K562 (cell line): ENCODE measurements around the gene CT45A5. TPM values are rescaled to one million over a fixed set of nuclear protein-coding genes. Genes with fewer than 3 reads are reported as not detected.
"Not testable (repeated sequence)": the region's sequence is repeated elsewhere in the genome, so short reads cannot be mapped to it uniquely, and the experiment has no call there.

Source experiments
- ATAC-seq: fragments of 200-7000 bp; cut with Tn5 transposase; 3 replicates; pipeline ENCODE4 v1.9.1; 2020; ENCODE audit warnings: moderate library complexity
- BruUV-seq: library from RNA; stranded (reverse); fragments of 400-500 nt; replicated peaks from 2 replicates; lab custom pipeline; 2021; lab: Mats Ljungman, UMichigan
- CTCF ChIA-PET: fragments of 300-600 bp; formaldehyde crosslinking; extraction: SDS; loops from one replicate; lab custom pipeline; 2021; ENCODE audit warnings: low intra/inter-chr PET ratio; lab: Yijun Ruan, JAX
- POLR2A ChIA-PET: fragments of 300-600, 350-650 bp; sonication (Branson Sonifier 250); formaldehyde crosslinking; extraction: SDS; loops from one replicate; lab custom pipeline; 2021; ENCODE audit warnings: antibody characterized with exemption, inconsistent platforms; lab: Yijun Ruan, JAX
- DNase-seq, 4 experiments: peaks; one replicate each; pipeline versions ENCODE4 v3.0.0 to v3.0.0-alpha.2; 2011 to 2018; ENCODE audit warnings: low spot score in 3 of 4, mixed read lengths in 3 of 4; ENCODE audit errors: extremely low read depth in 1 of 4
- FAIRE-seq: peaks from 2 replicates; lab custom pipeline; 2011; peaks lifted over from hg19 to GRCh38; lab: Jason Lieb, UNC
- H2AFZ ChIP-seq: 2 replicates; pipeline ENCODE4 v1.6.0; 2011; ENCODE audit warnings: low read depth, low read length, control low read depth, inconsistent platforms
- H3K27ac ChIP-seq: fragments of 200-600 bp; 3 replicates; pipeline ENCODE4 v1.8.0; 2011; ENCODE audit warnings: low read depth, mild to moderate bottlenecking, control low read depth, inconsistent platforms, low read length, moderate library complexity, mixed read lengths; ENCODE audit errors: extremely low read depth
- H3K27me3 ChIP-seq, 2 experiments: fragments of 300-600 bp in 1 of 2; 2 replicates in 1 of 2; 3 replicates in 1 of 2; pipeline versions ENCODE4 v1.6.0 to v1.8.0; 2011; ENCODE audit warnings: inconsistent platforms in 2 of 2, low read length in 2 of 2, mild to moderate bottlenecking in 1 of 2, mixed read lengths in 1 of 2, moderate library complexity in 1 of 2; ENCODE audit not compliant: control insufficient read depth in 2 of 2, insufficient read depth in 2 of 2
- H3K36me3 ChIP-seq: fragments of 300-600 bp; 3 replicates; pipeline ENCODE4 v1.8.0; 2011; ENCODE audit warnings: mild to moderate bottlenecking, low read length, inconsistent platforms; ENCODE audit not compliant: control insufficient read depth, insufficient read depth
- H3K4me1 ChIP-seq, 2 experiments: fragments of 200-600 bp in 1 of 2; replicated peaks in 1 of 2; 2 replicates in 1 of 2; 3 replicates in 1 of 2; pipeline versions ENCODE4 v1.5.1 to v1.8.0; 2011; ENCODE audit warnings: inconsistent platforms in 2 of 2, low read length in 2 of 2, mild to moderate bottlenecking in 1 of 2, mixed read lengths in 1 of 2, moderate library complexity in 1 of 2; ENCODE audit not compliant: control insufficient read depth in 2 of 2, insufficient read depth in 2 of 2
- H3K4me2 ChIP-seq: 2 replicates; pipeline ENCODE4 v1.6.1; 2011; ENCODE audit warnings: low read length, control low read depth, inconsistent platforms, mixed read lengths; ENCODE audit not compliant: insufficient read depth
- H3K4me3 ChIP-seq: fragments of 200-600 bp; sonication (generic), shearing (Covaris generic); 2 replicates; pipeline ENCODE4 v1.5.1; 2016; ENCODE audit warnings: control low read depth, inconsistent platforms
- H3K79me2 ChIP-seq: fragments of 200-600 bp; 3 replicates; pipeline ENCODE4 v1.8.0; 2011; ENCODE audit warnings: low read length, inconsistent platforms; ENCODE audit not compliant: control insufficient read depth, insufficient read depth
- H3K9ac ChIP-seq, 2 experiments: 2 replicates each; pipeline versions ENCODE4 v1.6.0 to v1.6.1; 2011; ENCODE audit warnings: low read depth in 2 of 2, low read length in 2 of 2, control low read depth in 1 of 2, inconsistent platforms in 1 of 2, mild to moderate bottlenecking in 1 of 2, mixed read lengths in 1 of 2; ENCODE audit not compliant: insufficient read depth in 1 of 2
- H3K9me1 ChIP-seq: one replicate; pipeline ENCODE4 v1.6.0; 2011; ENCODE audit warnings: inconsistent platforms, mild to moderate bottlenecking, low read length, moderate library complexity; ENCODE audit not compliant: control insufficient read depth, insufficient read depth
- H3K9me3 ChIP-seq: replicated peaks from 2 replicates; pipeline ENCODE4 v1.5.1; 2011; ENCODE audit warnings: low read depth, low read length, inconsistent platforms; ENCODE audit not compliant: control insufficient read depth, insufficient read depth
- H4K20me1 ChIP-seq: replicated peaks from 2 replicates; pipeline ENCODE4 v1.6.1; 2011; ENCODE audit warnings: low read length, inconsistent platforms, mixed read lengths; ENCODE audit not compliant: control insufficient read depth, insufficient read depth
- CBFA2T2 ChIP-seq: fragments of 450-650 bp; conservative IDR thresholded peaks from 2 replicates; pipeline ENCODE4 v1.6.1; 2017; ENCODE audit warnings: mild to moderate bottlenecking
- WGBS: fragments of 100-300 bp; shearing (Covaris generic); methylation state at CpG from one replicate; pipeline ENCODE4 v1.1.6; 2016; ENCODE audit warnings: low coverage, mixed read lengths; ENCODE audit not compliant: insufficient coverage; ENCODE audit errors: missing lambda C conversion rate; 5-methylcytosine and 5-hydroxymethylcytosine counted together
- in situ Hi-C: fragments of 300-500 bp; cut with MboI; formaldehyde crosslinking; loops from 4 replicates; pipeline ENCODE4 v1.15.0; 2018; ENCODE audit warnings: inconsistent platforms, mixed read lengths
- intact Hi-C: fragments of 100-400 bp; cut with micrococcal nuclease; formaldehyde crosslinking; loops from 2 replicates; pipeline ENCODE4 v1.14.2; 2022
- polyA plus RNA-seq, 8 experiments: library from polyadenylated mRNA; depleted of rRNA in 4 of 8; stranded (reverse) in 5 of 8; unstranded in 3 of 8; fragments of >200 nt; fragmentation: Nextera tagmentation in 2 of 8; fragmentation: Illumina TruSeq in 1 of 8; extraction: Ambion mirVana in 2 of 8; extraction: Trizol in 1 of 8; gene quantifications; 2 replicates each; pipeline versions ENCODE4 v1.2.1 to v1.2.3, GENCODE V29; 2011 to 2014; ENCODE audit warnings: inconsistent platforms in 1 of 8, missing spikeins in 1 of 8
- total RNA-seq, 7 experiments: library from RNA; depleted of rRNA in 6 of 7; stranded (reverse); fragments of >200 nt in 6 of 7; fragmentation: Illumina TruSeq in 2 of 7; extraction: Trizol in 2 of 7; gene quantifications; 2 replicates each; pipeline versions ENCODE4 v1.2.1 to v1.2.3, GENCODE V29; 2011 to 2021; ENCODE audit warnings: low replicate concordance in 1 of 7

The CT45A5 gene
- total and polyA plus RNA-seq, 9 of the 15 experiments (the other 6 are each of a cell fraction or from before 2014, with no cell fraction given): 3.9 to 9.4 (median 5.2) TPM

DNA sequence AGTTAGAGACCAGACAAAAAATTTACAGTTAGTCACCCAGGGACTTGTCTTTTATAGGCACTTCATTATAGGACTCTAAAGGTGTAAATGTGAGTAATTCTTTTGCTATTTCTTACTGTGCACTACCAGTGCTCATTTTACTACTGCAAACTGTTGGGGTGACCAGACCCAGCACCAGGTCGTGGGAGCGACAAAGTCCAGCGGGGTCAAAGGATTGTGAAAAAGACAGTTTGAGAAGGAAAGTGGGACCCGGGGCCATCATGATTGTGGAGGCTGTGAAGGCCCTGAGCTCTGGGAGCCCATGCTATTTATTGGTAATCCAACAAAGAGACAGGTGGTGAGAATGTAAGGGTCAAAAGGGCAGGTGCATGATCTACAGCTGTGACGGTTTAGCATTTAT lies 50.6 kb downstream of the CT45A5 start:
- POLR2A ChIA-PET, H3K4me1 ChIP-seq, H3K9me3 ChIP-seq, FAIRE-seq, H3K4me3 ChIP-seq, CTCF ChIA-PET, intact Hi-C loops, BruUV-seq, H2AFZ ChIP-seq, H3K27ac ChIP-seq, H3K27me3 ChIP-seq, H3K36me3 ChIP-seq, H3K9ac ChIP-seq, DNase-seq, H3K79me2 ChIP-seq, H3K9me1 ChIP-seq, H4K20me1 ChIP-seq, H3K4me2 ChIP-seq, ATAC-seq: not testable (repeated sequence)
- 0 out of 2 replicates have a peak, but pooled peaks have one; percentile 11 for TF ChIP-seq CBFA2T2
- 19% methylated on average over 4 of the region's 5 CpGs for WGBS
- in situ Hi-C loops: loop anchor here (25.0 kb wide), 1 partner anchor 203 kb away; no protein-coding TSS in a partner anchor

Other genes starting within 250 kb of the CT45A5 start
Only the 7 nearest of the 11 such genes appear.
- 2.5 TPM in 2 replicates for gene CT45A1, start 71.9 kb downstream of the CT45A5 start, total RNA-seq (2014; rRNA removed)
- 4.1 and 5.3 TPM in 2 replicates for gene CT45A1, start 71.9 kb downstream of the CT45A5 start, total RNA-seq (2014; rRNA removed; fragmentation: Illumina TruSeq; extraction: Trizol)
- gene CT45A1, start 71.9 kb downstream of the CT45A5 start, total RNA-seq (2015; rRNA removed; fragmentation: Illumina TruSeq; extraction: Trizol): 4.4 and 5.7 TPM in 2 replicates
- gene CT45A1, start 71.9 kb downstream of the CT45A5 start, total RNA-seq (2021): 2.7 and 3.1 TPM in 2 replicates
- 1.9 and 2.8 TPM in 2 replicates for gene CT45A1, start 71.9 kb downstream of the CT45A5 start, polyA plus RNA-seq (2011; rRNA removed)
- gene CT45A1, start 71.9 kb downstream of the CT45A5 start, polyA plus RNA-seq (2014; fragmentation: Illumina TruSeq; extraction: Trizol): 1.1 and 1.5 TPM in 2 replicates
- gene CT45A1, start 71.9 kb downstream of the CT45A5 start, polyA plus RNA-seq (2014; fragmentation: Nextera tagmentation; extraction: Ambion mirVana): 1 to 10 TPM; 1.2 to 1.3 TPM
- gene CT45A1, start 71.9 kb downstream of the CT45A5 start, polyA plus RNA-seq (2014; rRNA removed): 0.66 and 1.9 TPM in 2 replicates
- 0.69 and 3.2 TPM in 2 replicates for gene CT45A3, start 17.3 kb downstream of the CT45A5 start, total RNA-seq (2014; rRNA removed)
- gene CT45A3, start 17.3 kb downstream of the CT45A5 start, total RNA-seq (2014; rRNA removed; fragmentation: Illumina TruSeq; extraction: Trizol): 1.9 and 2.1 TPM in 2 replicates
- gene CT45A3, start 17.3 kb downstream of the CT45A5 start, total RNA-seq (2015; rRNA removed; fragmentation: Illumina TruSeq; extraction: Trizol): 1.4 and 2.3 TPM in 2 replicates
- gene CT45A3, start 17.3 kb downstream of the CT45A5 start, total RNA-seq (2021): 1.2 TPM in 1 of 2 replicates, not detected in the other
- gene CT45A3, start 17.3 kb downstream of the CT45A5 start, polyA plus RNA-seq (2011; rRNA removed): 0.15 TPM in 1 of 2 replicates, not detected in the other
- 0.24 TPM in 1 of 2 replicates, not detected in the other for gene CT45A3, start 17.3 kb downstream of the CT45A5 start, polyA plus RNA-seq (2014; fragmentation: Illumina TruSeq; extraction: Trizol)
- under 1 TPM; 0.13 to 0.14 TPM for gene CT45A3, start 17.3 kb downstream of the CT45A5 start, polyA plus RNA-seq (2014; fragmentation: Nextera tagmentation; extraction: Ambion mirVana)
- gene CT45A3, start 17.3 kb downstream of the CT45A5 start, polyA plus RNA-seq (2014; rRNA removed): 0.46 TPM in 1 of 2 replicates, not detected in the other
- not detected in 2 replicates for gene CT45A6, start 17.3 kb upstream of the CT45A5 start, total RNA-seq (2014; rRNA removed)
- not detected in 2 replicates for gene CT45A6, start 17.3 kb upstream of the CT45A5 start, total RNA-seq (2014; rRNA removed; fragmentation: Illumina TruSeq; extraction: Trizol)
- gene CT45A6, start 17.3 kb upstream of the CT45A5 start, total RNA-seq (2015; rRNA removed; fragmentation: Illumina TruSeq; extraction: Trizol): not detected in 2 replicates
- not detected in 2 replicates for gene CT45A6, start 17.3 kb upstream of the CT45A5 start, total RNA-seq (2021)
- not detected in 2 replicates for gene CT45A6, start 17.3 kb upstream of the CT45A5 start, polyA plus RNA-seq (2011; rRNA removed)
- not detected in 2 replicates for gene CT45A6, start 17.3 kb upstream of the CT45A5 start, polyA plus RNA-seq (2014; fragmentation: Illumina TruSeq; extraction: Trizol)
- gene CT45A6, start 17.3 kb upstream of the CT45A5 start, polyA plus RNA-seq (2014; fragmentation: Nextera tagmentation; extraction: Ambion mirVana): not detected
- not detected in 2 replicates for gene CT45A6, start 17.3 kb upstream of the CT45A5 start, polyA plus RNA-seq (2014; rRNA removed)
- gene CT45A2, start 34.5 kb upstream of the CT45A5 start, total RNA-seq (2014; rRNA removed): 4.7 and 10.2 TPM in 2 replicates
- 34.3 and 35.3 TPM in 2 replicates for gene CT45A2, start 34.5 kb upstream of the CT45A5 start, total RNA-seq (2014; rRNA removed; fragmentation: Illumina TruSeq; extraction: Trizol)
- gene CT45A2, start 34.5 kb upstream of the CT45A5 start, total RNA-seq (2015; rRNA removed; fragmentation: Illumina TruSeq; extraction: Trizol): 19.2 and 21.4 TPM in 2 replicates
- gene CT45A2, start 34.5 kb upstream of the CT45A5 start, total RNA-seq (2021): 7.6 and 8.1 TPM in 2 replicates
- gene CT45A2, start 34.5 kb upstream of the CT45A5 start, polyA plus RNA-seq (2011; rRNA removed): 11.1 and 21.5 TPM in 2 replicates
- 8.6 and 13.3 TPM in 2 replicates for gene CT45A2, start 34.5 kb upstream of the CT45A5 start, polyA plus RNA-seq (2014; fragmentation: Illumina TruSeq; extraction: Trizol)
- gene CT45A2, start 34.5 kb upstream of the CT45A5 start, polyA plus RNA-seq (2014; fragmentation: Nextera tagmentation; extraction: Ambion mirVana): 10 to 100 TPM in 1 of 2 experiments, 1 to 10 TPM in 1; 9.7 to 12.5 TPM
- 14.0 and 15.0 TPM in 2 replicates for gene CT45A2, start 34.5 kb upstream of the CT45A5 start, polyA plus RNA-seq (2014; rRNA removed)
- gene CT45A7, start 51.8 kb upstream of the CT45A5 start, total RNA-seq (2014; rRNA removed): not detected in 2 replicates
- gene CT45A7, start 51.8 kb upstream of the CT45A5 start, total RNA-seq (2014; rRNA removed; fragmentation: Illumina TruSeq; extraction: Trizol): not detected in 2 replicates
- not detected in 2 replicates for gene CT45A7, start 51.8 kb upstream of the CT45A5 start, total RNA-seq (2015; rRNA removed; fragmentation: Illumina TruSeq; extraction: Trizol)
- 0.44 TPM in 1 of 2 replicates, not detected in the other for gene CT45A7, start 51.8 kb upstream of the CT45A5 start, total RNA-seq (2021)
- gene CT45A7, start 51.8 kb upstream of the CT45A5 start, polyA plus RNA-seq (2011; rRNA removed): not detected in 2 replicates
- not detected in 2 replicates for gene CT45A7, start 51.8 kb upstream of the CT45A5 start, polyA plus RNA-seq (2014; fragmentation: Illumina TruSeq; extraction: Trizol)
- gene CT45A7, start 51.8 kb upstream of the CT45A5 start, polyA plus RNA-seq (2014; fragmentation: Nextera tagmentation; extraction: Ambion mirVana): not detected
- gene CT45A7, start 51.8 kb upstream of the CT45A5 start, polyA plus RNA-seq (2014; rRNA removed): not detected in 2 replicates
- gene CT45A8, start 69.0 kb upstream of the CT45A5 start, total RNA-seq (2014; rRNA removed): 6.7 and 9.8 TPM in 2 replicates
- gene CT45A8, start 69.0 kb upstream of the CT45A5 start, total RNA-seq (2014; rRNA removed; fragmentation: Illumina TruSeq; extraction: Trizol): 6.5 and 6.6 TPM in 2 replicates
- gene CT45A8, start 69.0 kb upstream of the CT45A5 start, total RNA-seq (2015; rRNA removed; fragmentation: Illumina TruSeq; extraction: Trizol): not detected in 2 replicates
- 27.7 and 30.0 TPM in 2 replicates for gene CT45A8, start 69.0 kb upstream of the CT45A5 start, total RNA-seq (2021)
- not detected in 2 replicates for gene CT45A8, start 69.0 kb upstream of the CT45A5 start, polyA plus RNA-seq (2011; rRNA removed)
- gene CT45A8, start 69.0 kb upstream of the CT45A5 start, polyA plus RNA-seq (2014; fragmentation: Illumina TruSeq; extraction: Trizol): not detected in 2 replicates
- gene CT45A8, start 69.0 kb upstream of the CT45A5 start, polyA plus RNA-seq (2014; fragmentation: Nextera tagmentation; extraction: Ambion mirVana): 10 to 100 TPM in 1 of 2 experiments, 1 to 10 TPM in 1; 9.6 to 10.9 TPM
- gene CT45A8, start 69.0 kb upstream of the CT45A5 start, polyA plus RNA-seq (2014; rRNA removed): not detected in 2 replicates
- 6.6 and 9.8 TPM in 2 replicates for gene CT45A9, start 86.3 kb upstream of the CT45A5 start, total RNA-seq (2014; rRNA removed)
- gene CT45A9, start 86.3 kb upstream of the CT45A5 start, total RNA-seq (2014; rRNA removed; fragmentation: Illumina TruSeq; extraction: Trizol): 6.5 and 6.7 TPM in 2 replicates
- gene CT45A9, start 86.3 kb upstream of the CT45A5 start, total RNA-seq (2015; rRNA removed; fragmentation: Illumina TruSeq; extraction: Trizol): not detected in 2 replicates
- gene CT45A9, start 86.3 kb upstream of the CT45A5 start, total RNA-seq (2021): 27.7 and 30.0 TPM in 2 replicates
- not detected in 2 replicates for gene CT45A9, start 86.3 kb upstream of the CT45A5 start, polyA plus RNA-seq (2011; rRNA removed)
- not detected in 2 replicates for gene CT45A9, start 86.3 kb upstream of the CT45A5 start, polyA plus RNA-seq (2014; fragmentation: Illumina TruSeq; extraction: Trizol)
- 10 to 100 TPM in 1 of 2 experiments, 1 to 10 TPM in 1; 9.6 to 10.9 TPM for gene CT45A9, start 86.3 kb upstream of the CT45A5 start, polyA plus RNA-seq (2014; fragmentation: Nextera tagmentation; extraction: Ambion mirVana)
- not detected in 2 replicates for gene CT45A9, start 86.3 kb upstream of the CT45A5 start, polyA plus RNA-seq (2014; rRNA removed)